Mesenchymal stem cell (in vitro differentiated cells and primary cell): ENCODE results near the gene CAD.
"Not testable (repeated sequence)": the region's sequence is repeated elsewhere in the genome, so short reads cannot be mapped to it uniquely, and the experiment has no call there.

Experiments used
- DNase-seq: peaks from one replicate; pipeline ENCODE4 v3.0.0-alpha.2; 2013
- H2AFZ ChIP-seq: one replicate; pipeline ENCODE4 v1.6.1; 2013; ENCODE audit warnings: low read depth, mild to moderate bottlenecking, control low read depth, inconsistent platforms, low read length, moderate library complexity
- H2AK5ac ChIP-seq: 2 replicates; pipeline ENCODE4 v1.6.1; 2013; ENCODE audit warnings: low read length, moderate library complexity, mild to moderate bottlenecking, inconsistent platforms; ENCODE audit not compliant: severe bottlenecking
- H2BK120ac ChIP-seq: one replicate; pipeline ENCODE4 v1.6.1; 2013; ENCODE audit warnings: low read depth, mild to moderate bottlenecking, inconsistent platforms, low read length, moderate library complexity
- H2BK12ac ChIP-seq, 2 experiments: one replicate each; pipeline ENCODE4 v1.6.1; 2013; ENCODE audit warnings: inconsistent platforms in 2 of 2, low read length in 2 of 2, mild to moderate bottlenecking in 2 of 2, moderate library complexity in 2 of 2, control low read depth in 1 of 2
- H2BK15ac ChIP-seq: one replicate; pipeline ENCODE4 v1.6.1; 2013; ENCODE audit warnings: mild to moderate bottlenecking, low read depth, inconsistent platforms; ENCODE audit not compliant: poor library complexity, severe bottlenecking
- H2BK5ac ChIP-seq: 2 replicates; pipeline ENCODE4 v1.6.1; 2013; ENCODE audit warnings: low read depth, mild to moderate bottlenecking, low read length, control low read depth, inconsistent platforms; ENCODE audit not compliant: poor library complexity, severe bottlenecking
- H3K14ac ChIP-seq, 2 experiments: one replicate each; pipeline ENCODE4 v1.6.1; 2013; ENCODE audit warnings: inconsistent platforms in 2 of 2, low read length in 2 of 2, control low read depth in 1 of 2, mild to moderate bottlenecking in 1 of 2, moderate library complexity in 1 of 2
- H3K18ac ChIP-seq, 2 experiments: one replicate each; pipeline ENCODE4 v1.6.1; 2013; ENCODE audit warnings: inconsistent platforms in 2 of 2, low read length in 2 of 2, control low read depth in 1 of 2, low read depth in 1 of 2, mild to moderate bottlenecking in 1 of 2
- H3K23ac ChIP-seq, 2 experiments: one replicate each; pipeline ENCODE4 v1.6.1; 2013; ENCODE audit warnings: inconsistent platforms in 2 of 2, low read length in 2 of 2, mild to moderate bottlenecking in 2 of 2, moderate library complexity in 2 of 2, control low read depth in 1 of 2
- H3K27ac ChIP-seq: 2 replicates; pipeline ENCODE4 v1.5.1; 2013; ENCODE audit warnings: mild to moderate bottlenecking, moderate library complexity, low read length, control low read depth, inconsistent platforms; ENCODE audit not compliant: poor library complexity, severe bottlenecking
- H3K27me3 ChIP-seq, 2 experiments: 2 replicates each; pipeline versions ENCODE4 v1.6.1 to v1.7.0; 2013; ENCODE audit warnings: low read length in 2 of 2, mild to moderate bottlenecking in 2 of 2, moderate library complexity in 2 of 2, control low read depth in 1 of 2, inconsistent platforms in 1 of 2; ENCODE audit not compliant: control insufficient read depth in 1 of 2, insufficient read depth in 1 of 2
- H3K36me3 ChIP-seq, 2 experiments: 2 replicates each; pipeline versions ENCODE4 v1.6.1 to v1.7.0; 2013; ENCODE audit warnings: low read length in 2 of 2, control low read depth in 1 of 2, inconsistent platforms in 1 of 2, low read depth in 1 of 2, mild to moderate bottlenecking in 1 of 2; ENCODE audit not compliant: insufficient read depth in 2 of 2, control insufficient read depth in 1 of 2
- H3K4ac ChIP-seq, 2 experiments: one replicate each; pipeline ENCODE4 v1.6.1; 2013; ENCODE audit warnings: inconsistent platforms in 2 of 2, low read length in 2 of 2, mild to moderate bottlenecking in 2 of 2, moderate library complexity in 2 of 2, control low read depth in 1 of 2, low read depth in 1 of 2
- H3K4me1 ChIP-seq: 2 replicates; pipeline ENCODE4 v1.6.1; 2013; ENCODE audit warnings: low read depth, low read length, control low read depth; ENCODE audit not compliant: control insufficient read depth, insufficient read depth
- H3K4me2 ChIP-seq: 2 replicates; pipeline ENCODE4 v1.6.1; 2013; ENCODE audit warnings: low read length, mild to moderate bottlenecking, inconsistent platforms; ENCODE audit not compliant: poor library complexity, severe bottlenecking
- H3K4me3 ChIP-seq, 2 experiments: 2 replicates each; pipeline versions ENCODE4 v1.5.1 to v1.7.0; 2013; ENCODE audit warnings: low read length in 2 of 2, mild to moderate bottlenecking in 2 of 2, control low read depth in 1 of 2, low read depth in 1 of 2; ENCODE audit not compliant: insufficient read depth in 1 of 2
- H3K79me1 ChIP-seq: replicated peaks from 2 replicates; pipeline ENCODE4 v1.6.1; 2013; ENCODE audit warnings: mild to moderate bottlenecking, control low read depth, low read length, inconsistent platforms; ENCODE audit not compliant: poor library complexity, severe bottlenecking
- H3K9ac ChIP-seq: 2 replicates; pipeline ENCODE4 v1.7.0; 2013; ENCODE audit warnings: mild to moderate bottlenecking, low read length, moderate library complexity
- H3K9me3 ChIP-seq: 2 replicates; pipeline ENCODE4 v1.7.0; 2013; ENCODE audit warnings: mild to moderate bottlenecking, low read length; ENCODE audit not compliant: control insufficient read depth
- H4K8ac ChIP-seq: one replicate; pipeline ENCODE4 v1.6.1; 2013; ENCODE audit warnings: inconsistent platforms, mild to moderate bottlenecking, low read length, moderate library complexity
- H4K91ac ChIP-seq: one replicate; pipeline ENCODE4 v1.6.1; 2013; ENCODE audit warnings: mild to moderate bottlenecking, low read length, inconsistent platforms
- WGBS: methylation state at CpG from one replicate; pipeline ENCODE4 v1.1.7; 2013; ENCODE audit warnings: mixed read lengths; 5-methylcytosine and 5-hydroxymethylcytosine counted together

CAD gene

GRCh38 chr2:27268296-27268695, 51.1 kb downstream of the CAD start:
- not testable (repeated sequence) for H3K9ac ChIP-seq, H3K4me3 ChIP-seq, H2BK12ac ChIP-seq, H3K36me3 ChIP-seq, H3K4me2 ChIP-seq, H2BK5ac ChIP-seq, H3K27ac ChIP-seq, H2AK5ac ChIP-seq, H4K91ac ChIP-seq, H3K79me1 ChIP-seq, H4K8ac ChIP-seq, H3K4ac ChIP-seq, H2AFZ ChIP-seq, H3K23ac ChIP-seq, H2BK120ac ChIP-seq, DNase-seq, H2BK15ac ChIP-seq, H3K14ac ChIP-seq, H3K18ac ChIP-seq, H3K9me3 ChIP-seq
- 94% methylated on average over 12 of the region's 13 CpGs for WGBS
- peaks cover 14% of the 10 kb centered on the region for H3K4me1 ChIP-seq
- H3K27me3 ChIP-seq, result peaks cover 64 to 67% of the 10 kb centered on the region in 2 experiments

GRCh38 chr2:27270131-27270530, 53.0 kb downstream of the CAD start:
- no peak for DNase-seq
- no peak overlapping the region for H3K4me2 ChIP-seq
- no peak overlapping the region for H3K9ac ChIP-seq
- no peak overlapping the region for H4K91ac ChIP-seq
- H3K79me1 ChIP-seq, result no peaks in the 10 kb centered on the region
- no peaks in the 10 kb centered on the region for H3K9me3 ChIP-seq
- H3K27me3 ChIP-seq, result peaks cover 55 to 57% of the 10 kb centered on the region in 2 experiments
- no peak overlapping the region for H3K14ac ChIP-seq
- WGBS, result 98% methylated on average over 2 of the region's 3 CpGs
- no peak overlapping the region for H2BK12ac ChIP-seq
- H3K4me3 ChIP-seq, result no peak overlapping the region
- no peak overlapping the region for H3K4ac ChIP-seq
- no peak overlapping the region for H2AK5ac ChIP-seq
- no peak overlapping the region for H2BK120ac ChIP-seq
- H3K23ac ChIP-seq, result no peak overlapping the region
- peaks cover under 1% of the 10 kb centered on the region for H3K4me1 ChIP-seq
- no peaks in the 10 kb centered on the region for H3K36me3 ChIP-seq
- no peak overlapping the region for H4K8ac ChIP-seq
- no peak overlapping the region for H2BK15ac ChIP-seq
- H3K18ac ChIP-seq, result no peak overlapping the region
- no peak overlapping the region for H3K27ac ChIP-seq
- H2BK5ac ChIP-seq, result no peak overlapping the region
- no peak overlapping the region for H2AFZ ChIP-seq

- H4K91ac ChIP-seq, result no peak overlapping the region
- no peak overlapping the region for H2AK5ac ChIP-seq
- H3K27me3 ChIP-seq, result peaks cover 54 to 56% of the 10 kb centered on the region in 2 experiments
- H2BK12ac ChIP-seq, result no peak overlapping the region
- H2BK15ac ChIP-seq, result no peak overlapping the region
- no peak for DNase-seq
- H3K9ac ChIP-seq, result no peak overlapping the region
- no peak overlapping the region for H3K4me2 ChIP-seq
- 95% methylated on average over 2 of the region's 2 CpGs for WGBS
- no peaks in the 10 kb centered on the region for H3K9me3 ChIP-seq
- no peak overlapping the region for H3K4ac ChIP-seq
- H2BK120ac ChIP-seq, result no peak overlapping the region
- H2AFZ ChIP-seq, result no peak overlapping the region
- no peaks in the 10 kb centered on the region for H3K36me3 ChIP-seq
- H2BK5ac ChIP-seq, result no peak overlapping the region
- H3K79me1 ChIP-seq, result no peaks in the 10 kb centered on the region
- no peaks in the 10 kb centered on the region for H3K4me1 ChIP-seq
- no peak overlapping the region for H3K14ac ChIP-seq
- H3K18ac ChIP-seq, result no peak overlapping the region
- H3K23ac ChIP-seq, result no peak overlapping the region
- H3K4me3 ChIP-seq, result no peak overlapping the region
- no peak overlapping the region for H3K27ac ChIP-seq
- no peak overlapping the region for H4K8ac ChIP-seq
Observed at GRCh38 chr2:27270670-27271069, 53.5 kb downstream of the CAD start.

- 27% methylated on average over 8 of the region's 11 CpGs for WGBS
- no peak overlapping the region for H4K91ac ChIP-seq
- H2BK120ac ChIP-seq, result no peak overlapping the region
- H3K4me2 ChIP-seq, result no peak overlapping the region
- H3K9ac ChIP-seq, result no peak overlapping the region
- no peaks in the 10 kb centered on the region for H3K9me3 ChIP-seq
- no peak overlapping the region for H3K4ac ChIP-seq
- no peak overlapping the region for H4K8ac ChIP-seq
- H3K18ac ChIP-seq, result no peak overlapping the region
- H3K4me3 ChIP-seq, result no peak overlapping the region
- H3K79me1 ChIP-seq, result no peaks in the 10 kb centered on the region
- DNase-seq, result no peak
- H3K27me3 ChIP-seq, result peaks cover 52 to 53% of the 10 kb centered on the region in 2 experiments
- no peak overlapping the region for H2BK15ac ChIP-seq
- H2BK12ac ChIP-seq, result no peak overlapping the region
- no peaks in the 10 kb centered on the region for H3K36me3 ChIP-seq
- H2AK5ac ChIP-seq, result no peak overlapping the region
- no peak overlapping the region for H3K14ac ChIP-seq
- no peak overlapping the region for H3K27ac ChIP-seq
- H2BK5ac ChIP-seq, result no peak overlapping the region
- no peak overlapping the region for H2AFZ ChIP-seq
- H3K23ac ChIP-seq, result no peak overlapping the region
- H3K4me1 ChIP-seq, result no peaks in the 10 kb centered on the region
Observed at GRCh38 chr2:27271631-27272340, 54.6 kb downstream of the CAD start.
